Choroid plexus epithelial cell (primary cell): ENCODE measurements around the gene MXD1.
A peak's percentile ranks its signal among the peaks of the same experiment; 100 is the strongest.

ENCODE experiments used
- DNase-seq: peaks from one replicate; pipeline ENCODE4 v3.0.0-alpha.2; 2010; ENCODE audit warnings: low read depth
- H3K4me3 ChIP-seq: 2 replicates; pipeline ENCODE4 v1.5.1; 2011; ENCODE audit warnings: low read depth, mild to moderate bottlenecking, control low read depth, low read length, moderate library complexity
- TF ChIP-seq, protein P1 (sequence below): conservative IDR thresholded peaks from 2 replicates; pipeline ENCODE4 v1.5.1; 2011; ENCODE audit warnings: low read depth, mild to moderate bottlenecking, control low read depth, inconsistent platforms, low read length, moderate library complexity

MXD1 gene

DNA sequence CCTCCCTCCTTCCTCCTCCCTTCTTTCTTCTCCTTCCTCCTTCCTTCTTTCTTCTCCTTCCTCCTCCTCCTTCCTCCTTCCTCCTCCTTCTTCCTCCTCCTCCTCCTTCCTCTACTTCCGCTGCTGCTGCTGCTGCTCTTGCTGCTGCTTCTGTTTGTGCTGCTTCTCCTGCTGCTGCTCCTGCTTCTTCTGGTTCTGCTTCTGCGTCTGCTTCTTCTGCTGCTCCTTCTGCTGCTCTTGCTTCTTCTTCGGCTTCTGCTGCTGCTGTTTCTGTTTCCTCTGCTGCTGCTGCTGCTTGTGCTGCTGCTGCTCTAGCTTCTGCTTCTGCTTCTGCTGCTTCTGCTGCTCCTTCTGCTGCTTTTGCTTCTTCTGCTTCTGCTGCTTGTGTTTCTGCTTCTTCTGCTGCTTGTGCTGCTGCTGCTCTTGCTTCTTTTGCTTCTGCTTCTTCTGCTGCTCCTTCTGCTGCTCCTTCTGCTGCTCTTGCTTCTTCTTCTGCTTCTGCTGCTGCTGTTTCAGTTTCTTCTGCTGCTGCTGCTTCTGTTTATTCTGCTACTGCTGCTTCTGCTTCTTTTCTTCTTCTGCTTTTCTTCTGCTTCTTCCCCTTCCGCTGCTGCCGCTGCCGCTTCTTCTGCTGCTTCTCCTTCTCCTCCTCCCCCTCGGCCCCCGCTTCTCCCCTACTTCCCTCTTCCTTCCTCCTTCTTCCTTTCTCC, 12.5 kb upstream of the MXD1 start:
- H3K4me3 ChIP-seq: no peak overlapping the region
- TF ChIP-seq, protein P1, sequence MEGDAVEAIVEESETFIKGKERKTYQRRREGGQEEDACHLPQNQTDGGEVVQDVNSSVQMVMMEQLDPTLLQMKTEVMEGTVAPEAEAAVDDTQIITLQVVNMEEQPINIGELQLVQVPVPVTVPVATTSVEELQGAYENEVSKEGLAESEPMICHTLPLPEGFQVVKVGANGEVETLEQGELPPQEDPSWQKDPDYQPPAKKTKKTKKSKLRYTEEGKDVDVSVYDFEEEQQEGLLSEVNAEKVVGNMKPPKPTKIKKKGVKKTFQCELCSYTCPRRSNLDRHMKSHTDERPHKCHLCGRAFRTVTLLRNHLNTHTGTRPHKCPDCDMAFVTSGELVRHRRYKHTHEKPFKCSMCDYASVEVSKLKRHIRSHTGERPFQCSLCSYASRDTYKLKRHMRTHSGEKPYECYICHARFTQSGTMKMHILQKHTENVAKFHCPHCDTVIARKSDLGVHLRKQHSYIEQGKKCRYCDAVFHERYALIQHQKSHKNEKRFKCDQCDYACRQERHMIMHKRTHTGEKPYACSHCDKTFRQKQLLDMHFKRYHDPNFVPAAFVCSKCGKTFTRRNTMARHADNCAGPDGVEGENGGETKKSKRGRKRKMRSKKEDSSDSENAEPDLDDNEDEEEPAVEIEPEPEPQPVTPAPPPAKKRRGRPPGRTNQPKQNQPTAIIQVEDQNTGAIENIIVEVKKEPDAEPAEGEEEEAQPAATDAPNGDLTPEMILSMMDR: no peak
- no peak for DNase-seq

DNA sequence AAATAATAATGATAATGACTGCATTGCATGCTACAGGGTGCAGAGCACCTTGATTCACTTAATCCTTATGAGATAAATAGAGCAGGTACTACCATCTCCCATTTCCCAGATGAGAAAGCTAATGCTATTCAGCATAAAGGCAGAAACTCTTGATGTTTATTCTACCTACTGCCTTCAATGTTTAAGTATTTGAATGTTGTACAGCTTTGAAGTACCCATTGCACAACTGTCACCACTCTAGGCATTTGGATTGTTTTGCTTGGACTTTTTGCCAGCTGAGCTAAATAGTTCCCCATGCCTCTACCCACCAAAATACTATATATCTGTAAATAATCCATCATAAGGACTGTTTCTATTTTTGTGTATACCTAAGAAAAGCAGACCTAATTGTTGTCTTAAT, 7.7 kb upstream of the MXD1 start:
- TF ChIP-seq, protein P1: no peak
- no peak for DNase-seq
- H3K4me3 ChIP-seq: no peak overlapping the region

DNA sequence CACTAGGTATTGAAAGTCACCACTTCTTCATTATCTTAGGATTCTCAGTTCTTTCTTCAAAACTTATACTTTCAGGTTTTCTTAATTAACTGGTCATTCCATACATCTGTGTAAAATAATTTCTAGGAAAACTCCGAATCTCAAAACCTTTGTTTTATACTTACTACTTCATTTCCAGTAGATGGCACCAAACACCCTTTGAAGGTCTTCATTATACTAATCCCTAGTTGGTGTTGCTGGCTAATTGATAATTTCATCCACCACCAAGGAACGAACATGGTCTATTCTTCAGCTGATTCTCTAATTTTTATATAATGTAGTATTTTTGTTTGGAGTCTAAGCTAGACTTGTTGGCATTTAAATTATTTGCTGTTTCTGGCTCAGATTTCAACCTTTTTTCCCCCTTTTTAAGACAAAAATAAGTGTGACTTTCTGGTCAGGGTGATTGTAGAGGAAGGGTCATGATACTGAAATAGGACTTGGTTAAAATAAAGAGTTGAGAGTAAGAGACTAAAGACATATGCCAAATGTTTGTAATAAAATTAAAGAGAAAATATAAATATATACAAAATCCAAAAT, 2.8 kb upstream of the MXD1 start:
- peak; percentile 72 for DNase-seq
- TF ChIP-seq, protein P1: peak; percentile 49
- no peak overlapping the region for H3K4me3 ChIP-seq

DNA sequence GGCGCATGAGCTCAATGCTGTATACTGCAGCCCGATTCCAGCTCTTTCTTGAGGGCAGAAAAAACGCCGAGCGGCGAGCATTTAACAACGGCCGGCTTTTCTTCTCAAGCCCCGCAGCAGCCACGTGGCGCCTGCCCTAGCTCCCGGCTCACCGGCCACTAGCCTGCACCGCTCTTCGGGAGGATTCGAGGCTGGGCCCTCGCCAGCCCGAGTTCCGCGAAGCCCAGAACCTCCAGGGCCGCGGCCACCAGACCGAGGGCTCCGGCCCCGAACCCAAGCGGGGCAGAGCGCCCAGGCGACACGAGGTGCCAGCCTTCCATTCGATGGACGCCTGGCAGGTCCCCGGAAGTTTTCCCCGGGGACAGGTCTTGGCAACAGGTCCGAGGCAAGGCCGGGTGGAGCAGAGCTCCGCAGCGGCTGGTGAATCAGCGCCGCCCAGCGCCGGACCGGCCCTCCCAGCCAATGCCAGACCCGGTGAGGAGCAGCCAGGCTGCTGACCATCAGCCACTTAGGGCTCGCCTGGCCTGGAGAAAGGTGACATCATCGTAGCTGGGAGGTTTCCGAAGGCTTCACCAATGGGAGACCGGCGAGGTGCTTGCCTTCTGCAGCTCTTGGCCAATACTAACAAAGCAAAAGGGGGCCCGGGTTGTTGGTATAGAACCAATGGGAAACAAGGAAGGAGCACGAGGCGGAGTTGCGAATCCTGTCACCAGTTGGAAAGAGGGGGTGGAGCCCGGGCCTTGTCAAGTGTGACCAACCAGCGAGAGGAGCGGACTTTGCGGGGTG, 552 bp upstream of the MXD1 start:
- peak overlapping the region; percentile 80 for H3K4me3 ChIP-seq
- TF ChIP-seq, protein P1: peak; percentile 19
- DNase-seq: peak; percentile 100

DNA sequence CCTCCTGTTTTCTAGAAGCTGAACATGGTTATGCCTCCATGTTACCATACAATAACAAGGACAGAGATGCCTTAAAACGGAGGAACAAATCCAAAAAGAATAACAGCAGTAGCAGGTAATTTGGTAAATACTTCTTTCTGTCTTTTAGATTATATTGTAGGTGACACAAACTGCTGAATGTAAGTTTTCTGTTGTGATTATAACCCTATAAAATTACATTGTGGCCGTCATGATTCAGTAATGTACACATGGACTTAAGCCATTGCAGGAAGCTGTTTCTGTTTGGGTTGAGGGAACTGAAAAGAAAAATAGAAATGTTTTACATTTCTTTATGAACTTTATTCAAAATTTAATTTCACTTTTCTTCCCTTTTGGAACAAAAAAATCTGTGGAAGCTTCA, 1.2 kb downstream of the MXD1 start:
- TF ChIP-seq, protein P1: no peak
- DNase-seq: no peak
- peak overlapping the region; percentile 88 for H3K4me3 ChIP-seq

DNA sequence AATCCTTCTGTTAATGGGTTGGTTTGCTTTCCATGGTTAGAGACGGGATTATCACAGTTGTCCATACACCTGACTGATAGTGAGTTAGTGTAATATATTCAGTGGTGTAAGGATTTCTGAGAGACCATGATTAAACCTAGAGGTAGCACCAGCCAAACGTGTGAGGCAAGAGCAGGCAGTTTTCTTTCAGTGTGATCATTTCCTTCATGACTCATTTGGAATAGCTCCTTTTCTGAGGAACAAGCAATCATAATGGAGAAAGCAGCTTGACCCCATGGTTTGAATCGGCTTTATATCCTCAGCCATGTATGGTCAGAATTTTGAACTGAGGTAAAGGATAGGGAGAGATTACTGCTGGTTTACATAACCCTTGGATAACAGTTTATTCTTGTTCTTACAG, 2.9 kb downstream of the MXD1 start:
- peak; percentile 92 for DNase-seq
- TF ChIP-seq, protein P1: no peak
- no peak overlapping the region for H3K4me3 ChIP-seq
